Suprapubic skin (tissue), 4 donors: Measurements from ENCODE around the gene DGCR6L. TPM values are rescaled to one million over a fixed set of nuclear protein-coding genes. Genes with fewer than 3 reads are reported as not detected.
"Not testable (repeated sequence)": the region's sequence is repeated elsewhere in the genome, so short reads cannot be mapped to it uniquely, and the experiment has no call there.

Source experiments
- DNase-seq, 2 donors: peaks; one replicate each; pipeline ENCODE4 v3.0.0-alpha.2; 2019; ENCODE audit warnings: low spot score in 2 of 2
- H3K27ac ChIP-seq: fragments of 200-600 bp; sonication (generic); one replicate; pipeline ENCODE4 v1.5.1; 2019
- H3K27me3 ChIP-seq: fragments of 200-600 bp; sonication (generic); one replicate; pipeline ENCODE4 v1.5.1; 2019
- H3K36me3 ChIP-seq: fragments of 200-600 bp; sonication (generic); one replicate; pipeline ENCODE4 v1.5.1; 2019
- H3K4me1 ChIP-seq: fragments of 200-600 bp; sonication (generic); one replicate; pipeline ENCODE4 v1.5.1; 2019
- H3K4me3 ChIP-seq: fragments of 200-600 bp; sonication (generic); one replicate; pipeline ENCODE4 v1.5.1; 2019; ENCODE audit warnings: mild to moderate bottlenecking
- H3K9me3 ChIP-seq: fragments of 200-600 bp; sonication (generic); one replicate; pipeline ENCODE4 v1.5.1; 2019
- EP300 ChIP-seq: sonication (generic); formaldehyde crosslinking; IDR thresholded peaks from one replicate; pipeline ENCODE4 v1.6.1; 2017; ENCODE audit warnings: antibody characterized with exemption
- POLR2A ChIP-seq, 2 donors: fragments of 450-650 bp; IDR thresholded peaks; one replicate each; pipeline ENCODE4 v1.6.1; 2017; ENCODE audit warnings: antibody characterized with exemption in 2 of 2, mild to moderate bottlenecking in 2 of 2, moderate library complexity in 2 of 2
- WGBS: methylation state at CpG from one replicate; pipeline ENCODE4 v1.1.5; 2018; 5-methylcytosine and 5-hydroxymethylcytosine counted together
- total RNA-seq, 4 donors: library from RNA; depleted of rRNA; stranded (reverse); fragments of >200 nt; gene quantifications; one replicate each; pipeline ENCODE4 v1.1.0, GENCODE V29; 2016

DGCR6L gene
- 10 to 100 TPM; 45.9 to 75.2 (median 63.0) TPM for total RNA-seq

- peak; percentile 97 to 98 for DNase-seq
- H3K4me3 ChIP-seq = peak within 1 kb of the TSS; percentile 95
- WGBS = 0% methylated on average over 1 of the region's 98 CpGs
- H3K36me3 ChIP-seq = peaks cover 5% of the 10 kb centered on the region
- peaks cover 50% of the 10 kb centered on the region for H3K4me1 ChIP-seq
- peak within 1 kb of the TSS; percentile 75 for H3K27ac ChIP-seq
- TF ChIP-seq POLR2A (IDR thresholded peaks at IDR 0.05) = peak in 1 of 2 donors; percentile 10
- TF ChIP-seq EP300 = no peak
- no peaks in the 10 kb centered on the region for H3K9me3 ChIP-seq
- H3K27me3 ChIP-seq = no peaks in the 10 kb centered on the region
Measured at GRCh38 chr22:20319745-20320658, at the start of gene DGCR6L. TSS of gene DGCR6L (minus strand) at chr22:20320060. CDS start at chr22:20319988, 72 bp downstream.

GRCh38 chr22:20368875-20369274 lies 49.0 kb upstream of the DGCR6L start:
- H3K27ac ChIP-seq, H3K27me3 ChIP-seq, H3K4me3 ChIP-seq, H3K4me1 ChIP-seq, H3K9me3 ChIP-seq, H3K36me3 ChIP-seq, DNase-seq: not testable (repeated sequence)
- 90% methylated on average over 8 of the region's 9 CpGs for WGBS

- not testable (repeated sequence) for H3K4me3 ChIP-seq, H3K27me3 ChIP-seq, H3K9me3 ChIP-seq, H3K36me3 ChIP-seq, H3K4me1 ChIP-seq, H3K27ac ChIP-seq
- WGBS = 79% methylated on average over 9 of the region's 9 CpGs
- peak in 1 of 2 donors; percentile 24 for DNase-seq
Measured at GRCh38 chr22:20366841-20367240, 47.0 kb upstream of the DGCR6L start.

GRCh38 chr22:20364335-20365260 lies 44.7 kb upstream of the DGCR6L start:
- H3K27me3 ChIP-seq, H3K4me1 ChIP-seq, H3K4me3 ChIP-seq, H3K9me3 ChIP-seq, H3K27ac ChIP-seq, H3K36me3 ChIP-seq: not testable (repeated sequence)
- WGBS = 47% methylated on average over 6 of the region's 11 CpGs
- DNase-seq = peak in 1 of 2 donors; percentile 39

- not testable (repeated sequence) for H3K9me3 ChIP-seq, DNase-seq
- 86% methylated on average over 10 of the region's 10 CpGs for WGBS
Measured at GRCh38 chr22:20362403-20362802, 42.5 kb upstream of the DGCR6L start.

GRCh38 chr22:20361752-20362229 lies 41.9 kb upstream of the DGCR6L start:
- H3K27me3 ChIP-seq, DNase-seq, H3K4me3 ChIP-seq, H3K36me3 ChIP-seq, H3K9me3 ChIP-seq, H3K4me1 ChIP-seq, H3K27ac ChIP-seq: not testable (repeated sequence)
- WGBS = 94% methylated on average over 54 of the region's 54 CpGs

More at GRCh38 chr22:20362403-20362802, 42.5 kb upstream of the DGCR6L start:
- H3K27ac ChIP-seq, H3K36me3 ChIP-seq, H3K4me3 ChIP-seq, H3K27me3 ChIP-seq, H3K4me1 ChIP-seq: not testable (repeated sequence)

- 93% methylated on average over 144 of the region's 145 CpGs for WGBS
- DNase-seq = peak in 1 of 2 donors; percentile 59
Measured at GRCh38 chr22:20360866-20361751, 41.2 kb upstream of the DGCR6L start.

GRCh38 chr22:20360261-20360660 lies 40.4 kb upstream of the DGCR6L start:
- H3K27ac ChIP-seq, H3K4me3 ChIP-seq, H3K4me1 ChIP-seq, H3K9me3 ChIP-seq, H3K27me3 ChIP-seq, H3K36me3 ChIP-seq: not testable (repeated sequence)
- DNase-seq = peak in 1 of 2 donors; percentile 53
- 94% methylated on average over 60 of the region's 60 CpGs for WGBS

More at GRCh38 chr22:20360866-20361751, 41.2 kb upstream of the DGCR6L start:
- not testable (repeated sequence) for H3K4me3 ChIP-seq, H3K9me3 ChIP-seq, H3K27ac ChIP-seq, H3K4me1 ChIP-seq, H3K36me3 ChIP-seq, H3K27me3 ChIP-seq

GRCh38 chr22:20358503-20359239 lies 38.8 kb upstream of the DGCR6L start:
- H3K36me3 ChIP-seq, H3K4me1 ChIP-seq, H3K9me3 ChIP-seq, H3K4me3 ChIP-seq, DNase-seq, H3K27me3 ChIP-seq, H3K27ac ChIP-seq: not testable (repeated sequence)
- WGBS = 94% methylated on average over 57 of the region's 103 CpGs

- 90% methylated on average over 50 of the region's 70 CpGs for WGBS
- not testable (repeated sequence) for H3K36me3 ChIP-seq, H3K27ac ChIP-seq, DNase-seq, H3K4me3 ChIP-seq, H3K9me3 ChIP-seq, H3K27me3 ChIP-seq, H3K4me1 ChIP-seq
Measured at GRCh38 chr22:20357967-20358366, 38.1 kb upstream of the DGCR6L start.

- 96% methylated on average over 66 of the region's 66 CpGs for WGBS
- not testable (repeated sequence) for H3K4me3 ChIP-seq, H3K36me3 ChIP-seq, H3K27ac ChIP-seq, H3K9me3 ChIP-seq, H3K27me3 ChIP-seq, H3K4me1 ChIP-seq
- peak in 1 of 2 donors; percentile 60 for DNase-seq
Measured at GRCh38 chr22:20356906-20357305, 37.0 kb upstream of the DGCR6L start.

- not testable (repeated sequence) for H3K4me3 ChIP-seq, H3K4me1 ChIP-seq, H3K27ac ChIP-seq, H3K9me3 ChIP-seq, H3K36me3 ChIP-seq, H3K27me3 ChIP-seq, DNase-seq
- WGBS = 95% methylated on average over 94 of the region's 98 CpGs
Measured at GRCh38 chr22:20355939-20356636, 36.2 kb upstream of the DGCR6L start.
